Endothelial cell of umbilical vein (primary cell): ENCODE measurements around the gene AP1M1. TPM values are rescaled to one million over a fixed set of nuclear protein-coding genes. Genes with fewer than 3 reads are reported as not detected.

Experiments
- BruUV-seq: library from RNA; stranded (reverse); fragments of 400-500 nt; replicated peaks from 2 replicates; lab custom pipeline; 2021; lab: Mats Ljungman, UMichigan
- CTCF ChIA-PET: fragments of 300-600, 350-600 bp; sonication (Branson Sonifier 250); formaldehyde crosslinking; loops from one replicate; lab custom pipeline; 2021; ENCODE audit warnings: antibody characterized with exemption, inconsistent platforms; lab: Charles Lee
- POLR2A ChIA-PET: fragments of 300-600, 350-600 bp; sonication (Branson Sonifier 250); formaldehyde crosslinking; loops from one replicate; lab custom pipeline; 2021; ENCODE audit warnings: antibody characterized with exemption, inconsistent platforms; lab: Charles Lee
- DNase-seq: peaks from one replicate; pipeline ENCODE4 v3.0.0-alpha.2; 2011; ENCODE audit warnings: low read depth, low spot score
- FAIRE-seq: peaks from 2 replicates; lab custom pipeline; 2011; peaks lifted over from hg19 to GRCh38; lab: Jason Lieb, UNC
- H2AFZ ChIP-seq: 2 replicates; pipeline ENCODE4 v1.6.0; 2012; ENCODE audit warnings: low read depth, low read length, control low read depth, inconsistent platforms
- H3K27ac ChIP-seq: 2 replicates; pipeline ENCODE4 v1.5.1; 2011; ENCODE audit warnings: low read depth, mild to moderate bottlenecking, control low read depth, low read length, moderate library complexity; ENCODE audit not compliant: insufficient read depth
- H3K27me3 ChIP-seq, 2 experiments: 2 replicates each; pipeline versions ENCODE4 v1.6.0 to v1.6.1; 2011; ENCODE audit warnings: low read length in 2 of 2, mixed read lengths in 1 of 2; ENCODE audit not compliant: control insufficient read depth in 2 of 2, insufficient read depth in 2 of 2
- H3K36me3 ChIP-seq, 2 experiments: 2 replicates in 1 of 2; 3 replicates in 1 of 2; pipeline ENCODE4 v1.5.1; 2011; ENCODE audit warnings: low read length in 2 of 2, mild to moderate bottlenecking in 1 of 2, moderate library complexity in 1 of 2; ENCODE audit not compliant: control insufficient read depth in 2 of 2, insufficient read depth in 2 of 2; ENCODE audit errors: extremely low read depth in 1 of 2
- H3K4me1 ChIP-seq: 3 replicates; pipeline ENCODE4 v1.5.1; 2011; ENCODE audit warnings: mild to moderate bottlenecking, low read length; ENCODE audit not compliant: control insufficient read depth, insufficient read depth; ENCODE audit errors: extremely low read depth
- H3K4me2 ChIP-seq: 2 replicates; pipeline ENCODE4 v1.6.1; 2011; ENCODE audit warnings: low read length, control low read depth, mixed read lengths; ENCODE audit not compliant: insufficient read depth
- H3K4me3 ChIP-seq, 3 experiments: fragments of 200-600 bp in 1 of 3; sonication (generic), shearing (Covaris generic) in 1 of 3; replicated peaks in 1 of 3; 2 replicates each; pipeline ENCODE4 v1.5.1; 2011 to 2016; ENCODE audit warnings: control low read depth in 3 of 3, low read length in 3 of 3, mild to moderate bottlenecking in 2 of 3, inconsistent platforms in 1 of 3, low read depth in 1 of 3, moderate library complexity in 1 of 3; ENCODE audit not compliant: insufficient read depth in 1 of 3
- H3K79me2 ChIP-seq: 2 replicates; pipeline ENCODE4 v1.6.0; 2012; ENCODE audit warnings: low read length, inconsistent platforms; ENCODE audit not compliant: control insufficient read depth, insufficient read depth
- H3K9ac ChIP-seq: replicated peaks from 2 replicates; pipeline ENCODE3; 2011; ENCODE audit warnings: low read length, control low read depth; ENCODE audit not compliant: insufficient read depth; ENCODE audit errors: extremely low read depth
- H3K9me1 ChIP-seq: replicated peaks from 3 replicates; pipeline ENCODE4 v1.6.0; 2011; ENCODE audit warnings: mild to moderate bottlenecking, low read length; ENCODE audit not compliant: control insufficient read depth, insufficient read depth; ENCODE audit errors: extremely low read depth
- H3K9me3 ChIP-seq: replicated peaks from 2 replicates; pipeline ENCODE4 v1.5.1; 2012; ENCODE audit warnings: low read length, inconsistent platforms; ENCODE audit not compliant: control insufficient read depth, insufficient read depth
- H4K20me1 ChIP-seq: replicated peaks from 2 replicates; pipeline ENCODE3; 2011; ENCODE audit warnings: mild to moderate bottlenecking, low read length; ENCODE audit not compliant: control insufficient read depth, insufficient read depth; ENCODE audit errors: extremely low read depth
- CTCF ChIP-seq, 2 donors: IDR thresholded peaks; 1 replicate in 1 of 2; 2 replicates in 1 of 2; pipeline ENCODE4 v1.5.1; 2011; ENCODE audit warnings: low read length in 2 of 2, mild to moderate bottlenecking in 2 of 2, moderate library complexity in 2 of 2, control low read depth in 1 of 2, inconsistent platforms in 1 of 2, low read depth in 1 of 2; ENCODE audit not compliant: insufficient read depth in 1 of 2; ENCODE audit errors: extremely low read depth in 1 of 2
- EZH2 ChIP-seq: IDR thresholded peaks from 2 replicates; pipeline ENCODE4 v1.6.1; 2012; ENCODE audit warnings: borderline replicate concordance, low read depth, mild to moderate bottlenecking, moderate library complexity, low read length, inconsistent platforms; ENCODE audit not compliant: severe bottlenecking
- FOS ChIP-seq: IDR thresholded peaks from 2 replicates; pipeline ENCODE4 v1.6.1; 2011; ENCODE audit warnings: mild to moderate bottlenecking, low read length, moderate library complexity, borderline replicate concordance; ENCODE audit not compliant: insufficient read depth
- GATA2 ChIP-seq: IDR thresholded peaks from 2 replicates; pipeline ENCODE4 v1.7.0; 2011; ENCODE audit warnings: low read depth, mild to moderate bottlenecking, moderate library complexity, mixed read lengths, low read length; ENCODE audit not compliant: insufficient read length, insufficient read depth
- JUN ChIP-seq: IDR thresholded peaks from 2 replicates; pipeline ENCODE4 v1.6.1; 2011; ENCODE audit warnings: borderline replicate concordance, low read depth; ENCODE audit not compliant: insufficient read length, insufficient read depth
- MAX ChIP-seq: IDR thresholded peaks from 2 replicates; pipeline ENCODE4 v1.6.1; 2011; ENCODE audit not compliant: insufficient read depth, insufficient read length
- MYC ChIP-seq: IDR thresholded peaks from one replicate; pipeline ENCODE4 v1.6.1; 2011; ENCODE audit warnings: mild to moderate bottlenecking, low read depth, low read length
- POLR2A ChIP-seq: IDR thresholded peaks from 2 replicates; pipeline ENCODE4 v1.6.1; 2012; ENCODE audit warnings: low read depth, mild to moderate bottlenecking, control low read depth, low read length
- POLR2AphosphoS5 ChIP-seq: IDR thresholded peaks from 2 replicates; pipeline ENCODE4 v1.6.1; 2012; ENCODE audit warnings: low read depth, mild to moderate bottlenecking, control low read depth, low read length, moderate library complexity; ENCODE audit not compliant: insufficient read depth
- dilution Hi-C: fragments of 300-500 bp; cut with MboI; formaldehyde crosslinking; loops from one replicate; pipeline ENCODE4 v1.15.0; 2019; ENCODE audit warnings: low sequenced_read_pairs; ENCODE audit not compliant: extremely low pct_ligation_motif_present
- intact Hi-C: fragments of 100-400 bp; cut with micrococcal nuclease; formaldehyde crosslinking; loops from one replicate; pipeline ENCODE4 v1.10.0; 2022
- polyA plus RNA-seq, 4 experiments: library from polyadenylated mRNA; depleted of rRNA in 3 of 4; stranded (reverse) in 3 of 4; unstranded in 1 of 4; fragments of >200 nt; gene quantifications; 2 replicates each; pipeline versions ENCODE4 v1.2.1 to v1.2.3, GENCODE V29; 2011 to 2012; ENCODE audit warnings: missing spikeins in 1 of 4
- total RNA-seq: library from RNA; stranded (reverse); gene quantifications from 2 replicates; pipeline ENCODE4 v1.2.3, GENCODE V29; 2021

AP1M1 gene
- total and polyA plus RNA-seq, 2 donors (not counting 3 experiments of a cell fraction or from before 2014, with no cell fraction given), result 99.3 to 129 TPM

- H3K36me3 ChIP-seq, result peaks cover 5 to 69% of the 10 kb centered on the region in 2 experiments
- BruUV-seq, result no TSS peak
- CTCF ChIA-PET, result no interaction called here
Observed at GRCh38 chr19:16229322-16229641, 31.6 kb downstream of the AP1M1 start.

More at GRCh38 chr19:16229322-16229641, 31.6 kb downstream of the AP1M1 start:
- FAIRE-seq, result no peak
- H3K27me3 ChIP-seq, result no peaks in the 10 kb centered on the region
- intact Hi-C loops (no loop called here), dilution Hi-C loops (no loop called here)
- no peaks in the 10 kb centered on the region for H3K79me2 ChIP-seq
- no peak overlapping the region for H3K9ac ChIP-seq
- H3K4me1 ChIP-seq, result no peaks in the 10 kb centered on the region
- H3K4me3 ChIP-seq, result no peak overlapping the region
- TF ChIP-seq MAX (no peak), POLR2AphosphoS5 (no peak), FOS (no peak), MYC (no peak), POLR2A (no peak), CTCF (IDR thresholded peaks at IDR 0.05; ENCODE audit: extremely low read depth in 1 of 2, insufficient read depth in 1 of 2, low read depth in 1 of 2, low read length in 2 of 2) (no peak), GATA2 (no peak), EZH2 (no peak), JUN (no peak)
- no peak for DNase-seq
- H3K4me2 ChIP-seq, result no peak overlapping the region
- H4K20me1 ChIP-seq, result no peaks in the 10 kb centered on the region
- no peaks in the 10 kb centered on the region for H3K9me3 ChIP-seq
- H3K9me1 ChIP-seq, result no peaks in the 10 kb centered on the region
- H3K27ac ChIP-seq, result no peak overlapping the region
- H2AFZ ChIP-seq, result no peak overlapping the region
- POLR2A ChIA-PET, result no interaction called here
